Omental fat pad (tissue), 4 donors: Measurements from ENCODE around the gene TACC2. TPM values are rescaled to one million over a fixed set of nuclear protein-coding genes. Genes with fewer than 3 reads are reported as not detected.

Experiments used
- ATAC-seq: fragments of 150-250 bp; one replicate; pipeline ENCODE4 v1.9.1; 2016; ENCODE audit warnings: mild to moderate bottlenecking, moderate library complexity; ENCODE audit not compliant: low FRiP score
- DNase-seq: peaks from one replicate; pipeline ENCODE4 v3.0.0-alpha.2; 2019; ENCODE audit warnings: low spot score
- total RNA-seq, 4 donors: library from RNA; depleted of rRNA; stranded (reverse); fragments of >200 nt; gene quantifications; one replicate each; pipeline ENCODE4 v1.1.0, GENCODE V29; 2016
- TF ChIP-seq, protein P1 (sequence below), 3 donors: fragments of 450-650 bp; IDR thresholded peaks; one replicate each; pipeline ENCODE4 v1.5.1; 2016 to 2017; ENCODE audit warnings: antibody characterized with exemption in 3 of 3, mild to moderate bottlenecking in 3 of 3, moderate library complexity in 2 of 3

TACC2 gene
- total RNA-seq, 4 donors from 2014 or later, result 23.8 to 33.6 (median 29.4) TPM

DNA sequence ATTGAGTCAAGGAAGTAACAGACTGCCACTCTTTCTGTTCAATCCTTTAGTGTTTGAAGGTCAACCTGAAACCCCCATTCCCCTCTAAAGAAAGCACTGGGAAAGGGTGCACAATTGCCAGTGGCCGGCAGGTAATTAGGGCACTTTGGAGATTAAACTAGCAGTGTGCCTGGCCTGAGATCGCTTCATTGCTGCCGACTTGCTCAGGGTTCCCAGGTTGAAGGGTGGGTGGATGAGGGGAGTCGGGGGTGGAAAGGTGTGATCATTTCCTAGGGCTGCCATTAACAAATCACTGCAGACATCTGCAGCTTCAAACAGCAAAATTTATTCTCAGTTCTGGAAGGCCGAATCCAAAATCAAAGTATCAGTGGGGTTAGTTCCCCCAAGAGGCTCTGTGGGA is 265.9 kb downstream of the TACC2 start:
- TF ChIP-seq, protein P1, sequence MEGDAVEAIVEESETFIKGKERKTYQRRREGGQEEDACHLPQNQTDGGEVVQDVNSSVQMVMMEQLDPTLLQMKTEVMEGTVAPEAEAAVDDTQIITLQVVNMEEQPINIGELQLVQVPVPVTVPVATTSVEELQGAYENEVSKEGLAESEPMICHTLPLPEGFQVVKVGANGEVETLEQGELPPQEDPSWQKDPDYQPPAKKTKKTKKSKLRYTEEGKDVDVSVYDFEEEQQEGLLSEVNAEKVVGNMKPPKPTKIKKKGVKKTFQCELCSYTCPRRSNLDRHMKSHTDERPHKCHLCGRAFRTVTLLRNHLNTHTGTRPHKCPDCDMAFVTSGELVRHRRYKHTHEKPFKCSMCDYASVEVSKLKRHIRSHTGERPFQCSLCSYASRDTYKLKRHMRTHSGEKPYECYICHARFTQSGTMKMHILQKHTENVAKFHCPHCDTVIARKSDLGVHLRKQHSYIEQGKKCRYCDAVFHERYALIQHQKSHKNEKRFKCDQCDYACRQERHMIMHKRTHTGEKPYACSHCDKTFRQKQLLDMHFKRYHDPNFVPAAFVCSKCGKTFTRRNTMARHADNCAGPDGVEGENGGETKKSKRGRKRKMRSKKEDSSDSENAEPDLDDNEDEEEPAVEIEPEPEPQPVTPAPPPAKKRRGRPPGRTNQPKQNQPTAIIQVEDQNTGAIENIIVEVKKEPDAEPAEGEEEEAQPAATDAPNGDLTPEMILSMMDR (IDR thresholded peaks at IDR 0.05), result no peak
- ATAC-seq, result no peak
- no peak for DNase-seq

DNA sequence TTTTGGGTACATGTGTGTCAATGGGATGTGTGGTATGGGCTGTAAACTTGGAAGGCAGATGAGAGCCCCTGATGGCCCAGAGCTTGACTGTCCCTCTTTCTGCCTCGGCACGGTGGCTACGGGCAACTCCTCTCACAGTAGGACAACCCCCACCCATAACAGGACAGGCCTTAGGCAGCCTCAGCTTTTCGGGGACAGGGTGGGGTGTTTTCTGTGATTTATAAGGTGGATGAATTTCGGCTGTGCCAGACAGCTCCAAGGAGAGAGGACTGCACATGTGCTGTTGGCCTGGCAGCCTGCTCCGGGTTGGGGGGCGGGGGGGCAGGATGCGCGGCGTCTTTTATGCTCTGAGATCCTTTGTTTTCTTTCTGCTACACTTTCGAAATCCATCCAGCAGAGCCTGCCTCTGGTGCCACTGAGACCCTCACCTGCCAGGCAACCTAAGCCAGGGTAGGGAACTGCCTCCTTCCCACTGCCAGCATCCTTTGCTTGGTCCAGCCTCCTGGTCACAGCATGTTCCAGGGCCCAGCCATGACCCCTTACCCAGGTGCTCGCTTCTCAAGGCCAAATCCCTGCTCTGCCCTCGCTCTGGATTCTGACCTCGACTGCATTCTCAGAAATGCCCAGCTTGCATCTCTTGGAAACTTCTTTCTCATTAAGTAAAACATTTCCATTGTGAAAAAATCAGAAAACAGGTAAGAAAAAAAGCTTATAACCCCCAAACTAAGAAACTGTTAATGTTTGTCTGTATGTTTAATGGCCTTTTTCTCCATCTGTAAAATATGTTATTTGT is 266.7 kb downstream of the TACC2 start:
- TF ChIP-seq, protein P1 (IDR thresholded peaks at IDR 0.05), result no peak
- ATAC-seq, result no peak
- DNase-seq, result no peak

DNA sequence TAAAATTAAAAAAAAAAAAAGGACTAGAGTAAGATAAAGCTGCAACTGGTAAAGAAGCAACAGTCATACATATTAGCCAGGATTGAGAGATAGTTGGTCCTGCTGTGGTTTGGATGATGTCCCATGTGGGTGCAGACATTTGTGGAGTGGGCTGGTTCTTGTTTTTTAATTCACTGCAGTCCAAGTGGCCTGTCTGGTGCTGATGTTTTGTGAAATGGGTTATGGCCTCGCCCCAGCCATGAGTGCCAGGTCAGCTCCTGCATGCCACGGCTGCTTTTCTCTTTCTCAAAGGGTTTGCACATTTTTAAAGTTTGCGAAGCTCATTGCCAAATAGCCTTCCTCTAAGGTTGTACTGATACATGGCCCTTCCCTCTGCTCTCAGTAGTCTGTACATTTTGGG is 268.1 kb downstream of the TACC2 start:
- ATAC-seq (no peak), DNase-seq (no peak)
- TF ChIP-seq, protein P1 (IDR thresholded peaks at IDR 0.05), result no peak

DNA sequence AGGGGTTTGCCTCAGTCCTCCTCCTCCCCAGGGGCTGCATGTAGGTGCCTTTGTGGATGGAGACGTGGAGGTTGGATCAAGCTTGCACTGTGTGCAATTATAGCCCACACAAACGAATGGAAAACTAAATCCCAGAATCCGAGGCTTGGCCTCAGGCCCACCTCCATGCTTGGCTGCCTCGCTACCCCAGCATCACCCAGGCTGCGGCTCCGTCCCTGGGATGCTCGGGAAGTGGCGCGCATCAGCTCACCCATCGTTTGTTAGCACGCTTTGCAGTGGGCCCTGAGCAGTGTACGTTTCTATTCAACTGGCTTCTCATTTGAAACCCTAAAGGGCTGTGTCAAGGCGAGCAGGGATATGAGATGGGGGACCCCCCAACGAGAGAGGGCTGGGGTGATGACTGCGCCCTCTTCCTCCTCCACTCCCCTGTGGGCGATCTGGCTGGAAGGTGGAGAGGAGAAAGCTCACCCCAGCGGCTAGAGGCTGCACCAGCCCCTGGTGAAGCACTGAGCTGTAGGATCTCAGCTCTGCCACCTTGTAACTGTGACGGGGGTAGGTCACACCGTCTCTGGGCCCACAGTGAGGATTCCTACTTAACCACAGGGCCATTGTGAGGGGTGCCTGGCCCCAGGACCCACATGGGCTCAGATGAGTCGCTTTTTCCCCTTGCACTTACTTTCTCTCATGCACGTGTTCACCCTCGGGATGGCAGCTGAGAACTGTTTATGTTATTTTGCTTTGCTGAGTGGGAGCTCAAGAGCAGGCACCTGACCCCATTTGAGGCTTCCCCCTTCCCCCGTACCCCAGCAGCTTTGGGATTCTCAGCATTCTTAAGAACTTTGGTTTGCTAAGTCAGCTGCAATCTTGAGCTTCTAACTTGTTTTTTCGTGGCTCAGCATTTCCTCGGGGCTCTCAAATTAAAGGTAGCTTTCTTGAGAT is 269.4 kb downstream of the TACC2 start:
- TF ChIP-seq, protein P1 (IDR thresholded peaks at IDR 0.05), result no peak
- DNase-seq, result no peak
- ATAC-seq, result no peak

DNA sequence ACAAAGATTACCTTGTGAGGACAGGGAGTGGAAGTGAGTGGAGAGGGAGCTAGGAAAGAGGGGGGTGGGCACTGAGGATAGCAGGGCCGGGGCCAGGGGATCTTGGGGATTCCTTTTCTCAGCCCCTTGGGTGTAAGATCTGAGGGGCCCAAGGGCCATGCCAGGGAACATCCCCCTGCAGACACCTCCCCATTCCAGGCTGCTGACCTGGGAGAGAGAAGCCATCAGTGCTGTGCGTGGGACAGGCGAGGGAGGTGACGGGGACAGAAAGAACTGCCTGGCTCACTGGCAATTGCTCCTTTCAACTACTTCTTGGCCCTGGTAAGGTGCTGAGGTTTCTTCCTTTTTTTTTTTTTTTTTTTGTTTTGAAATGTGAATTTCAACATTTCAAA is 270.1 kb downstream of the TACC2 start:
- ATAC-seq, result no peak
- DNase-seq, result no peak
- TF ChIP-seq, protein P1 (IDR thresholded peaks at IDR 0.05), result no peak

DNA sequence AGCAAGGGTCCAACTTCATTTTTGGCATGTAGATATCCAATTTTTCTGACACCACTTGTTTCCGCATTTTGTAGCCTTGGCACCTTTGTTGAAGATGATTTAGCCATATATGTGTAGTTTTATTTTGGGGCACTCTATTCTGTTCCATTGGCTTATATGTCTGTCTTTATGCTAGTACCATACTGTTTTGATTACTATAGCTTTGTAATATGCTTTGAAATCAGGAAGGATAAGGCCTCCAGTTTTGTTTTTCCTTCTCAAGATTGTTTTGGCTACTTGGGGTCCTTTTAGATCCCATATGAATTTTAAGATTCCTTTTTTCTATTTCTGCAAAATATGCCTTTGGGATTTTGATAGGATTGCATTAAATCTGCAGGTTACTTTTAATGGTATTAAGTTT is 272.6 kb downstream of the TACC2 start:
- TF ChIP-seq, protein P1 (IDR thresholded peaks at IDR 0.05), result no peak
- DNase-seq (no peak), ATAC-seq (no peak)
